ENCODE measurements around the gene DNAH9.

DNA sequence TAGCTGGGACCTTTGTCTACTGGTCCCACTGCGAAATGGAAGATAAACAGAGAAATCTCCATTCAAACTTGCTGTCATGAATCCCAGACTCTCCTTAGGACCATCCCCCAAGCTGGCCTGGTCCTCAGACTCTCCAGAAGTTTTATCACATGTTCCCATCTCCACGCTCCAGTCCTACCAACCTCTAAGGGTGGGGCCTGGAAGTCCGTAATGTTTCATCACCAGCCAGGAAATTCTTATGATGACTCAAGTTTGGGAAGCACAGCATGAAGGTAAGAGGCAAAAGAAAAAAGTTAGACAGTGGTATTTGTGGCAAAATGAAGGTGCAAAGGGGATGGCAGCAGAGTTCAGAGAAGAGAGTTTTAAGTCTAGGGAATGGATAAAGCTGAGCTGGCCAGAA is 346.3 kb downstream of the DNAH9 start:
- TF ChIP-seq CTCF (IDR thresholded peaks at IDR 0.05) (no peak), USF2 (IDR thresholded peaks at IDR 0.05) (no peak), NPAS2 (CRISPR knock-in tag; IDR thresholded peaks at IDR 0.05; ENCODE audit: borderline replicate concordance) (no peak)
- TF ChIP-seq, protein P1, sequence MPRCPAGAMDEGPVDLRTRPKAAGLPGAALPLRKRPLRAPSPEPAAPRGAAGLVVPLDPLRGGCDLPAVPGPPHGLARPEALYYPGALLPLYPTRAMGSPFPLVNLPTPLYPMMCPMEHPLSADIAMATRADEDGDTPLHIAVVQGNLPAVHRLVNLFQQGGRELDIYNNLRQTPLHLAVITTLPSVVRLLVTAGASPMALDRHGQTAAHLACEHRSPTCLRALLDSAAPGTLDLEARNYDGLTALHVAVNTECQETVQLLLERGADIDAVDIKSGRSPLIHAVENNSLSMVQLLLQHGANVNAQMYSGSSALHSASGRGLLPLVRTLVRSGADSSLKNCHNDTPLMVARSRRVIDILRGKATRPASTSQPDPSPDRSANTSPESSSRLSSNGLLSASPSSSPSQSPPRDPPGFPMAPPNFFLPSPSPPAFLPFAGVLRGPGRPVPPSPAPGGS (IDR thresholded peaks at IDR 0.05) = no peak
